UCSD-AML1 (cell line): ENCODE measurements around the gene TM2D1.
A peak's percentile ranks its signal among the peaks of the same experiment; 100 is the strongest.

Experiments
- DNase-seq: peaks from one replicate; lab custom pipeline; 2025; ENCODE audit not compliant: unreplicated experiment; lab: John Stamatoyannopoulos, UW

TM2D1 gene

DNA sequence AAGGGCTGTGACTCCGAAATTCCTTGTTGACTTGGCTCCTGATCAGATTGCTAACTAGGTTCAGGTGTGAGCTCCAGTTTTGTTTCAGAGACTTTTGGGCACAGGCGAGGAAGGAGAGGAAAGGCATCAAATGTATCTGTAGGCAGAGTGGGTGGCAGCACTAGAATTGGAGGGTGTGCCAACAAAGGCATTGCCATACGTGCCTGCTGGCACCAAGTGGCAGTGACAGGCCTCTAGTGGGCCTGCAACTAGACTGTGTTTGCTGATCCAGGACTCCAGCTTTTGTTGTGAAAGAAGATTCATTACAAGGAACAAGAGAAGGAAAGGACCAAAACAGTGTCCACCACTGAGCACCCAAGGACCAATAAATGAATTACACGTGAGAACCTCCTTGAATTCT, 79.5 kb downstream of the TM2D1 start:
- DNase-seq = no peak

DNA sequence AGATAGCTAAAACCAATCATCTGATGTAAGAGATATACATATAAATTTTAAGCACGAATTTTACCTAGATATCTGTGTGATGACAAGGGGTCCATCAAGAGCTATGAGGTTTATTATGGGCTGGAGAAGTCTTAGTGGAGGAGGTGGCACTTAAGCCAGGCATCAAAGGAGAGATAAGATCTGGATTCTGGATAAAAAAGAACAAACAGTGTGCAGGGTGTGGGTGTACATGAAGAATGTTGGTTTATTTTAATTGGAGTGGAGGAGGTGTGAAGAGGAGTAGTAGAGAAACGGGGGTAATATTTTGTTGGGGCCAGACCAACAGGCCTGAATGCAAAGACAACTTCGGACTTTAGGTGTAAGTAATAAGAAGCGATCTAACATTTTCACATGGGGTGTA, 80.6 kb downstream of the TM2D1 start:
- DNase-seq = no peak

DNA sequence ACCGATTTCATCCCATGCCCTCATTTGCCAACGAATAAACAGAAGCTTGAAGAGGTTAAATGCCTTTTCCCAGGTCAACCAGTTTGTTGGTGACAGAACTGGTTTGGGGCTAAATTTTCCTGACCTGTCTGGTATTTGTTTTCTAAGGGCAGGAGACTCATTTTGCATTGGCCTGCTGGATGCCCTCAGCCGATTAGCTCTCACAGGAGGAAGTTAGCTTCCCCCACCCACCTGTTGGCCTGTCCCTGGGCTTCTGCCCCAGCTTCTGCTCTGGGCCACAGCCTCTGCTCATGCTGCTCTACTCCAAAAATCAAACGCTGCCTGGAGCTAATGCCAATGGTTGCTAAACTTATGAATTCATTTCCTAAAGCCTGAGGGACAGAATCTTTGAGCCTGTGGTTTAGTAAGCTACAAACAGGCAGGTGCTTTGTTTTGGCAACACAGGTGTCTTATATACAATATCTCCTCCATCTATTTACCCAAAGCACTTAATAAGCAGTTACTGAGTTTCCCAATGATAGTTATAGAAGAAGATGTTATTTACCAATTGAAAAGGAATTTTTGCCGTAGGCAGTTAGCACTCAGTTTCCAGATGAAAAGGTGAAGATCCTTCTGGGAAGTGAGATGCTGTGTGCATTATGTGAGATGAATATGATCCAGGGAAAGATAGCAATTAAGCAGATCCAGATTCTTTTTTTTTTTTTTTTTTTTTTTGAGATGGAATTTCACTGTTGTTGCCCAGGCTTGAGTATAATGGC, 82.3 kb downstream of the TM2D1 start:
- no peak for DNase-seq

DNA sequence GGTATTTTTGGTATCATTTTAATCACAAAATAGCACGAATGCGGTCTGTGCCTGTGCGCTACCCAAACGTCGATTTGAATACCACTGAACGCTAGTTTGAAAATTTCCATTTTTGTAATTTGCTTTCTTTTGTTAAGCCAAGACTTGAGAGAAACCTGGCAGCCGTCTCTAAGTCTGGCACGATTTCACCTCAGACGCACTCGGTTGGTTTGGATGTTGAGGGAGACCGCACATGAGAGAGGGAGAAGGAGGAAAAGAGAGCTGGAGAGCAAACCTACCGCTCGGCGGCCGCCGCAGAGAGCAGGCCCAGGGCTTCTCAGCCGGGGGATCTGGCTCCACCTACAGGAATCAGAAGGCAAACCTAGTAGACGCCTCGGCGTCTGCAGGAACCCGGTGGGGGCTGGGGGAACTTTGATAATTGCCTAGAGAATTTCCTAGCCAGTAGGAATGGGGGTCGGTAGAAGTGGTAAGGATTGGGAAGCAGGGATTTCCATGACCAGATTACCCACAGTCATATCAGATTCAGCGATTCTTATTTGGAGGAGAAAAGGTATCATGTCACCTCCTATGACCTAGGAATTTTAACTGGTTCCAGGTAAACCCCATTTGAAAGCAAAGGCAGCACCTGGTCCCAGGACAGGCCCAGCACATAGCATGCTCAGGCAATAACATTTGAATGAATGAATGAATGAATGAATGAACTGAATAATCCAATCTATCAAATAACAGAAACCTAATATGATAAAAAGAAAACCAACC, 83.2 kb downstream of the TM2D1 start:
- peak; percentile 45 for DNase-seq

DNA sequence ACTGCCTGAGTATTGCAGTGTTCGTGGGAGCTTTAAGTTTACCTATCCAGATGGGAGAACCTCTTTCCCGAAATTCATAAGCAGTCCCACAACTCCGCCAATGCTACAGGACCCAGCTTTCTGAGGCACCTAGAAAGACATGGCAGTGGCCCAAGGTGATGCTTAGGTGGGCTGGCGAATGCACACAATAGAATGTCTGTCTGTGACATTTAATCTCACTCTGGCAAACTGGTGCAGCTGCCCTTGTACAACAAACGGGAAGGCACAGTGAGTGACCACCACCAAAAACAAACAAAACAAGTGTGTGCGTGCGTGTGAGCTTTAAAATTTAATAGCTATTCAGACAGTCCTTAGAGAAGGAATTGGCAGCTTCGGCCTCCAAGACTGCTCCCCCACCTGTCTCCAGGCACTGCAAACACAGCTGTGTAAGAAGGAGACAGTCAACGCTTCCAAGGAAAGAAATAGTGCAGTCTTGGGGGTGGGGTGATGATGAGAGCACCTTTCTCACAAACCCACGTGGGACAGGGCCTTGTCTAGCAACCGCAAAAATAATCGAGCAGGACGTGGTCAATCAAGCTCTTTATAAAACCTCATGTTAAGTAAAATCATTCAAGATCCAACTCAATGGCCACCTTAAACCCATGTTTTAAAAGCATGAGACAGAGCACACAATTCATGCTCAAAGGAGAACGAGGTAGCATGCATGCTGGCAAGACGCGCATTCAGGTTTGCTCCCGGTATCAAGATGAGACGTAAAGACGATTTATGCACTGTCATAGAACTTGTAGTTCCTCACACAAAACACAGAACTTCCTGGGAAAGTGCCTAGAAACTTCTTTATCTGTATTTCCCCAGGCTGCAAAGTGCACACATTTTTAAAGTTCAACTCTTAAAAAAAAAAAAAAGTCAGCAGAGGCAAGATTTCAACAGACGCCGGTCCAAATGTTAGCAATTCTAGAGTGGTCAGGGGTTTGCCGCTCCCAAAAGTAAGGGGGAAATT, 84.1 kb downstream of the TM2D1 start:
- DNase-seq = no peak

DNA sequence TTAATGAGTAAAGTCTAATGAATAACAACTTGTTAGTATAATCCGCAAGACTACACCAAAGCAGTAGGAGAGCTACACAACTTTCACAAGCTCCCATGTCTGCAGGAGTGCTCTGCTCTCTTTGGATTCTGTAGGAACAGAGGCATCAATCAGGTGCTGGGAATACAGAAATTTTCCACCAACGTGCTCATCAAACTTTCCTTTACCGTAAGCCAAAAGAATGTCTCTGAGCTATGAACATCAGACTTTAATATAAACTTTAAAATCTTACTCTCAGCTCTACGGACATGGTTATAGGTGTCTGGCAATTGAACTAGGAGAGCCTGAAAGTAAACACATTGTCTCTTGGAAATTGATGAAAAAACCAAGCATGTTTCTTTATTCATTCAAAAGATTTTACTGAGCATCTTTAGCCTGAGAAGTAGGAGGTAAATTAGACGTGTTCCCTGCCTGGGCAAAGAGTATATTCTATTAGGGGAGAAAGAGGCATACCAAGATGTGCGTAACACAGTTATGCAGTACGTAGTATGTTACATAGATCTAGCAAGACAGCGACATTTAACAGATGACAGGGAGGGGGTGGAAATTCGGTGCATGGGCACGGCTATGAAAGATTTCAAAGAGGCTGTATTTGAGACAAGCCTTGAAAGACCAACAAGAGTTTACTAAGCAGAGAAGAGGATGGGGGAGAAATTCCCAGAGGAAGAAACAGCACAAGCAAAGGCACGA, 85.2 kb downstream of the TM2D1 start:
- DNase-seq = no peak

DNA sequence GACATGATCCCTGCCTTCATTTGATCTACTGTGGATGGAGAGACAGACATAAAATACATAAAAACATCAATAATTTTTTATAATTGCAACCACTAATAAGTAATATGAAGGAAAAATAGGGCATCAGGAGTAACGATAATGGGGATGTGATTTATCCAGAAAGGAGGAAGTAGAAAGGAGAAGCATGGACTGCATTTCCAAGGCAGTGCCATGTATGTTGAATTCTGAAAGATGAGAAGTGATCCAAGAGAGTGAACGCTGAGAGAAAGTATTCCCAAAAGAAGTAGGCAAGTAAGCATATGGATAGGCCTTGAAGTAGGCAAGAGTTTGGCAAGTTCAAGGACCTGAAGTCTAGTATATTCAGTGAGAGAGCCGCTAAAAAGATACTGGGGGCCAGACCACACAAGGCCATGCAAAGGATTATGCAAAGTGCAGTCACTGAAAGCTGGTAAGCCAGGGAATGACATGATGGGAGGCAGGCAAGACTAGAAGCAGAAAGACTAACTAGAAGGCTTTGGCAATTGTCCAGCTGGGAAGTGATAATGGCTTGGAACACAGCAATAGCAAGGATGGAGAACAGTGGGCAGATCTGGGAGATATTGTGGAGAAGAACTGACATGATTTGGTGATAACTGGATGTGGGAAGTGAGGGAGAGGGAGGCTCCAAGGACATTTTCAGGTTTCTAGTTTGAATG, 85.9 kb downstream of the TM2D1 start:
- no peak for DNase-seq

DNA sequence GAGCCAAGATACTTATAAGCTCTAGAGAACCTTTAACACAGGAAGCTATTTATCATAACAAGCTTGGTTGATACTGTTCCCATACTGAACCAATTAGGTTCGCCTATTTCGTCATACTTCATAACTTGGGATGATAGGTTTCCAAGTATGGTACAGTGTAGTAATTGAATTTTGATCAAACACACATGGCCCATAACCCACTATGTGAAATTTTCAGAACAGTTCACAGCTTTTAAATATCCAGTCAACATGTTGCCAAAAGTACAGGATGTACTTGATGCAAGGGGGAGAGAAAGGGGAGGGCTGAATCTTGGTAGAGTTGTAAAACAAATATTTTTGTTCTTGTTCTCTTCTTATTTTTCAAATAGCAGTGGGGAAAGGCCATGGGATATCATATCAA, 86.6 kb downstream of the TM2D1 start:
- DNase-seq = no peak

DNA sequence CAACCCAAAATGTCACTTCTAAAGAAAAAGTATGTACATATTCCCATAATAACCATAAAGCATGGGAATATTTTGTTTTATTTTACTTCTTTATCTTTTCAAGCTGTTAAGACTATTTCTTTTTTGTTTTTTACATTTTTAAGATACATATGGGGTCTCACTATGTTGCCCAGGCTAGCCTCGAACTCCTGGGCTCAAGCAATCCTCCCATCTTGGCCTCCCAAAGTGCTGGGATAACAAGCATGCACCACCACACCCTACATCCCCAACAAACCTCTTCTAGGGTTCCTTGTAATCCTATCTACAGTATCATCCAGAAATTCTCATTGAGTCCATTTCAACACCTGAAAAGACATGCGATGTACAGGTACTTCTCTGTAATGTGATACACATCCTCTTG, 87.5 kb downstream of the TM2D1 start:
- DNase-seq = no peak

DNA sequence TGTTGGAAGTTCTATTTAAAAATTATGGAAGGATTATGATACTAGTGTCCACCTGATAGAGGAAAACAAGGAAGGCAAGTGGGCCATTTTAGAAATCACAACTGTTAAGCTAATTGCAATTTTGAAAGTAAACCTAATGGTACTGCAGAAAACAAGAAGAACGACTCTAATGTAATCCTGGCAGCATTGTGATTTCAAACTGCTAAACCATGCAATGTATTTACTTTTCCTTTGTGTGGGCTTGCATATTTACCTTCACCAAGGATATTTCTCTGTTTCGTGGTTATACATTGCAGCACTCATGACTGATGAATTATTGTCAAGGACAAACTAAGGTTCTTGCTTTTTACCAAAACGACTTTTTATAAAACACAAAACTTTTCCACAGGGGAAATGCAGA, 88.1 kb downstream of the TM2D1 start:
- DNase-seq = no peak

DNA sequence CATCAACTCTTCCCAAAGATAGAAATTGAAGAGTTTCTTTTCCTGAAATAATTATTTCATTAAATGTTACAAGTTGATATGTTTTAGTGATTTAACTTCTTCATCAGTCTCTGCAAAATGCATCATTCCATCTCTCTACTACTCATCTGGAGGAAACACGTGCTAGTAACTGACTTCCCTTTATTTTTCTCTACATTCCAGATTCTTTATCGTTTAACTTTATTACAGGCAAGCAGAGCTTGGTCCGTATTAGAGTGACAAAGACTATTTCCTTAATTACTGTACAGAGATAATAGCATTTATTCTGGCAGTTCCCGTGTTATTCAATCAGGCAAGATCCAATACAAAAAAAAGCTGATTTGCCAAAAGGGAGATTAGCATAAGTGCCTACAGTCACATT, 88.6 kb downstream of the TM2D1 start:
- DNase-seq = no peak

DNA sequence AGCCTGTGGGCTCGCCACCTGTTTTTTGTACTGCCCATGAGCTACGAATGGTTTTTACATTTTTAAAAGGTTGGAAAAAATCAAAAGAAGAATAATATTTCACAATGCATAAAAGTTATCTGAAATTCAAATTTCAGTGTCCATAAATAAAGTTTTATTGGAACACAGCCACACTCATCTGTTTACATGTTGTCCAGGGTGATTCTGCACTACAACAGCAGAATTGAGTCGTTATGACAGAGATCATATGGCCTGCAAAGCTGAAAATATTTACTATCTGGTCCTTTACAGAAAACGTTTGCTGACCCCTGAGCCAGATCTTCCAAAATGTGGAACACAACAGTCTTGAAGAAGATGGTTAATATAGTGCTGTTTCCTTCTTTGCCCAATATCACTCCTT, 89.4 kb downstream of the TM2D1 start:
- DNase-seq = no peak

DNA sequence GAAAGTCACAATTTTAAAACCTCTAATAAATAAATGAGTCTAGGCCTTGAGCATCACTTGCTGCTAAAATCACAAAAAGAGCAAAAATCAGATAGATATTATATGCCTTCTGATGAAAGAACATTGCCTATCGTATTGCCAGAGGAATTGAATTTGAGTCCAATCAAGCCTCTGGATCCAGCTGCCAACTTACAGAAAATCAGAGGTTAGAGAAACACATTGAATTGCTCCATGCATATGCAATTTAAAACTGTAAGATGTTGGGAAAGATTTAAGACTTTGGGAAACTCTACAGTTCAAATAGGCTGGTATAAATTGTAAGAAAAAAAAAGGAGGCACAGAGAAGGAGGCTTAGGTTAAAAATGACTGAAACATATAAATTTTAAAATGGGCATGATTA, 93.5 kb downstream of the TM2D1 start:
- no peak for DNase-seq
